Measurements from ENCODE around the gene DDX52. TPM values are rescaled to one million over a fixed set of nuclear protein-coding genes. Genes with fewer than 3 reads are reported as not detected.
"Not testable (repeated sequence)": the region's sequence is repeated elsewhere in the genome, so short reads cannot be mapped to it uniquely, and the experiment has no call there.

The DDX52 gene, protein sequence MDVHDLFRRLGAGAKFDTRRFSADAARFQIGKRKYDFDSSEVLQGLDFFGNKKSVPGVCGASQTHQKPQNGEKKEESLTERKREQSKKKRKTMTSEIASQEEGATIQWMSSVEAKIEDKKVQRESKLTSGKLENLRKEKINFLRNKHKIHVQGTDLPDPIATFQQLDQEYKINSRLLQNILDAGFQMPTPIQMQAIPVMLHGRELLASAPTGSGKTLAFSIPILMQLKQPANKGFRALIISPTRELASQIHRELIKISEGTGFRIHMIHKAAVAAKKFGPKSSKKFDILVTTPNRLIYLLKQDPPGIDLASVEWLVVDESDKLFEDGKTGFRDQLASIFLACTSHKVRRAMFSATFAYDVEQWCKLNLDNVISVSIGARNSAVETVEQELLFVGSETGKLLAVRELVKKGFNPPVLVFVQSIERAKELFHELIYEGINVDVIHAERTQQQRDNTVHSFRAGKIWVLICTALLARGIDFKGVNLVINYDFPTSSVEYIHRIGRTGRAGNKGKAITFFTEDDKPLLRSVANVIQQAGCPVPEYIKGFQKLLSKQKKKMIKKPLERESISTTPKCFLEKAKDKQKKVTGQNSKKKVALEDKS
- 32.9 TPM for polyA plus RNA-seq (2012; ENCODE audit: insufficient read depth, insufficient read length)

DNA sequence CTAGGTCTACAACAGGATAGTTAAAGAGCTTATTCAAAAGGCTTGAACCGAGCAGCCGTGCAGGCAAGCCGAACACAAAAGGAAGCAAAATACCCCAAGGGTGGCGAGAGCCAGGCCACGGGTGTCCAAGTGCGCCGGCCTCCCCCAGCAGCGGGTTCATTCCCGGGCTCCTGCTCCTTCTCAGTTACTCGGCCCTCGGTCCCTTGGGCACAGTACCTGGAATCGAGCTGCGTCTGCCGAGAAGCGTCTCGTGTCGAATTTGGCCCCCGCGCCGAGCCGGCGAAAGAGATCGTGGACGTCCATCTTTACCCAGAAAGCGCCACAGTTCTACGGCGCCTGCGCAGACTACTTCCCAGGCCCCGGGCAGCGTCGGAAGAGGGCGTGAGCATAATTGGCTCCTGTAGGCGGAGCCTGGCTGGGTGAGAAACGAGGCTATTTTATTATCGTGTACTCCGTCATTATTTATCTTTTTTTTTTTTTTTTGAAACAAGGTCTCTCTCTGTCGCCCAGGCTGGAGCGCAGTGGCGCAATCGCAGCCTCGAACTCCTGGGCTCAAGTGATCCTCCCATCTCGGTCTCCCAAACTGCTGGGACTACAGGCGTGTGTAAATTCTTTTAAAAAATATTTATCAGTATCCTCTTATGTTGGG is at the start of gene DDX52:
DDX52 (minus strand) TSS at position 329 of the 649 bp plus-strand sequence; CDS start at position 303, 26 bp downstream.
- peak; percentile 82 for DNase-seq (ENCODE audit: low read depth, low spot score)
- H3K4me3 ChIP-seq (ENCODE audit: low read length) = peak within 1 kb of the TSS; percentile 96

DNA sequence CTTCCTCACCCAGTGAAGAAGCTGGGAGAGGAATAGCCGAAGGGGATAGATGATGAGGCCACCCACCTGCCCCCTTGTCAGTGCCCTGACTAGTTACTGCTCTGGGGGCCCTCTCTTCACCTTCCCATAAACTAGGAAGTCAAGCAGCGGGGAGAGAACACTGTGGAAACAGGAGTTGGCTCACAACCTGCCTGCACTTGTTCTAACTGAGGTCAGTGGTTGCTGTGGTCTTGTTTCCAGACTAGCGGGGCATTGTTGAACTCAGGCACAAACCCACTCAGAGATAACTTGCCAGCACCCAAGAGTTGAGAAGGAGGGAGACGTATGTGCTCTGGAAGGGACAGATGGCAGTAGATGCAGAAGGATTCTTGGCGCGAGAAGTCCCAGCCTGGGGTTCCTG is 48.6 kb upstream of the DDX52 start:
- H3K4me3 ChIP-seq (ENCODE audit: low read length) = no peak overlapping the region
- DNase-seq (ENCODE audit: low read depth, low spot score) = no peak

DNA sequence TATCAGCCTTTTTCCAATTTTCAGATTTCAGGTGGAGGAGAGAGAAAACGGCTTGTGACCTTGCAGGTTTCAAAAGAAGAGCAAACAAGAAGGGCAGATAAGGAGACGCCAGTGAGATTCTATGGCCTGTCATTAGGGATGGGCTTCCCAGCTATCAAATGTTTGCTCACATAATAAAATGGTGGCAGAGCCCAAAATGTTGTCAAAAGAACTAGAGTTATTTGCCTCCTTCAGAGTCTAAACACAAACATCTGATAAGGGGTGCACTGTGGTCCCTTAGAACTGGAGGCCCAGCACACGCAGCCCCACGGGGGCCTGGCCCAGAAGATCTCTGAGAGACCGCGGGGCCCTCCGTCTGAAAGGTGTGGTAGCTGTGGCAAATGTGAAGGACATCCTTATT is 46.1 kb upstream of the DDX52 start:
- no peak for DNase-seq (ENCODE audit: low read depth, low spot score)
- H3K4me3 ChIP-seq (ENCODE audit: low read length) = no peak overlapping the region

DNA sequence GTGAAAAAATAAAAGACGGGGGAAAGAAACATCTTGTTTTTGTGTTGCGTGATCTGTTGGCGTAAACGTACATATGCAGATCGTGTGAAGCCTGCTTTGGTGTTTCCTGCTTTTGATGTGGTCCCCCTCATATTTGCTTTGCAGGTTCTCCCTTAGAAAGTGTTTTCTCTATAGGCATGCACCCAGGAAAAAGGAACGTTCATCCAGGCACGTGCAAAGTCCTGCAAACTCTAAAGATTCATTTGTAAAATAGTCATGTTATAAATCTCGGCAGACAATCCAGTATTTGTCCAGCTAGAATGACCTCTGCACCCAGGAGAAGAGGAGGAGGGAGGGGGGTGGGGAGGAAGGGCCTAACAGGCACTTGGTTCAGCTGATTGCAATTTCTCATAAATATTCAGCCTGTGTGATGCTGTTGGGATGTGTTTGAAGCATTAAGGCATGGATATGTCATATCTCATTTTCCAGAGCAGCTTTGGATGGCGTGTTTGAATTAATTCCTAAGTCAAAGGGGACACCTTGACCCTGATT is 40.3 kb upstream of the DDX52 start:
- peak; percentile 78 for DNase-seq (ENCODE audit: low read depth, low spot score)
- H3K4me3 ChIP-seq (ENCODE audit: low read length) = no peak overlapping the region

DNA sequence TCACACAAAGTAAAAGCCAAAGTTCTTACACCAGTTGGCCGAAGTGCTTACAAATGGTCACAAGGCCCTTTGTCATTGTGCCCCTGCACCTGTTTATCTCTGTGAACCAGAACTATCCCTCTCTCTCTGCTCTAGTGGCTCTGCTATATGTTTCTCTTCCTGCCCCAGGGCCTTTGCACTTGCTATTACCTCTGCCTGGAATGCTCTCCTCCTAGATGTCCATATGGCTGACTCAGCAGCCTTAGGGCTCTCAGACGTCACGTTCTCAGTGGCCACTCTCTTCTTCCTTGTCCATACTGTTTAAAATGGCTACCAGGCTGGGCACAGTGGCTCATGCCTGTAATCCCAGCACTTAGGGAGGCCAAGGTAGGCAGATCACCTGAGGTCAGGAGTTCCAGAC is 38.8 kb upstream of the DDX52 start:
- DNase-seq (ENCODE audit: low read depth, low spot score) = no peak
- no peak overlapping the region for H3K4me3 ChIP-seq (ENCODE audit: low read length)

DNA sequence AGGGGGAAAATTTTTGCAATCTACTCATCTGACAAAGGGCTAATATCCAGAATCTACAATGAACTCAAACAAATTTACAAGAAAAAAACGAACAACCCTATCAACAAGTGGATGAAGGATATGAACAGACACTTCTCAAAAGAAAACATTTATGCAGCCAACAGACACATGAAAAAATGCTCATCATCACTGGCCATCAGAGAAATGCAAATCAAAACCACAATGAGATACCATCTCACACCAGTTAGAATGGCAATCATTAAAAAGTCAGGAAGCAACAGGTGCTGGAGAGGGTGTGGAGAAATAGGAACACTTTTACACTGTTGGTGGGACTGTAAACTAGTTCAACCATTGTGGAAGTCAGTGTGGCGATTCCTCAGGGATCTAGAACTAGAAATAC is 36.7 kb upstream of the DDX52 start:
- not testable (repeated sequence) for H3K4me3 ChIP-seq (ENCODE audit: low read length); DNase-seq (ENCODE audit: low read depth, low spot score)

DNA sequence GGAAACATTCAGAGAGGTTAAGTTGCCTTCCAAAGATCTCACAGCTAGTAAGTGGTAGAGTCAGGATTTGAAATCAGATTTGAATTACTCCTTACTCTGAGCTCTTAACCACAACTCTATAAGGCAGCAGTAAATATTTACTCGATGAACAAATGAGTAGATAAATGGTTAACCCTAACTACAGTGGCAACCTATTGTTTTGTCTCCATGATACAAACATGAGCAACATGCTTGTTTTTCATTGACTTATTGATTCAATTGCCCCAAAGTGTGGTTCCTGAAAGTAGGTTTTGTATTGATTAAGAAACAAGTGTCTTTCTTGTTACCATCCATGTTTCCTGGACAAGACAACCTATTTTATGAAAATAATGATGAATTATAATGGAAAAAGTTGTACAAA is 34.8 kb upstream of the DDX52 start:
- H3K4me3 ChIP-seq (ENCODE audit: low read length) = no peak overlapping the region
- DNase-seq (ENCODE audit: low read depth, low spot score) = no peak

DNA sequence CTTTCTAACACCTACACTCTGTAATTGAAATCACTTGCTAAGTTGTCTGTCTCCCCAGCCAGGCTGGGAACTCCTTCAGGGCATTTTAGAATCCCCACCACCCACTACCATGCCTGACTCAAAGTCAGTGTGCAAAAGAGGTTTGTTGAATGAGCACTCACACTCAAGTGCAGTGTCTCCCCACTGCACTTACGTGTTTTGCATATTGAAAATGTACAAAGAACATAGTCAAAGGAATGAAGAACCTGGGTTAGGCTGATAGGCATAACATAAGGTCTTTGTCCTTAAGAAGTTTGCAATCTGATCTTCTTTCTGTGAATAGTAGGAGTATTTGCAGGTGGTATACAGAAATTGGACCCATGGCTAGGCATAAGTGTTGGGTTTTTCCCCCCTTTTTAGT is 33.8 kb upstream of the DDX52 start:
- H3K4me3 ChIP-seq (ENCODE audit: low read length) = no peak overlapping the region
- no peak for DNase-seq (ENCODE audit: low read depth, low spot score)

DNA sequence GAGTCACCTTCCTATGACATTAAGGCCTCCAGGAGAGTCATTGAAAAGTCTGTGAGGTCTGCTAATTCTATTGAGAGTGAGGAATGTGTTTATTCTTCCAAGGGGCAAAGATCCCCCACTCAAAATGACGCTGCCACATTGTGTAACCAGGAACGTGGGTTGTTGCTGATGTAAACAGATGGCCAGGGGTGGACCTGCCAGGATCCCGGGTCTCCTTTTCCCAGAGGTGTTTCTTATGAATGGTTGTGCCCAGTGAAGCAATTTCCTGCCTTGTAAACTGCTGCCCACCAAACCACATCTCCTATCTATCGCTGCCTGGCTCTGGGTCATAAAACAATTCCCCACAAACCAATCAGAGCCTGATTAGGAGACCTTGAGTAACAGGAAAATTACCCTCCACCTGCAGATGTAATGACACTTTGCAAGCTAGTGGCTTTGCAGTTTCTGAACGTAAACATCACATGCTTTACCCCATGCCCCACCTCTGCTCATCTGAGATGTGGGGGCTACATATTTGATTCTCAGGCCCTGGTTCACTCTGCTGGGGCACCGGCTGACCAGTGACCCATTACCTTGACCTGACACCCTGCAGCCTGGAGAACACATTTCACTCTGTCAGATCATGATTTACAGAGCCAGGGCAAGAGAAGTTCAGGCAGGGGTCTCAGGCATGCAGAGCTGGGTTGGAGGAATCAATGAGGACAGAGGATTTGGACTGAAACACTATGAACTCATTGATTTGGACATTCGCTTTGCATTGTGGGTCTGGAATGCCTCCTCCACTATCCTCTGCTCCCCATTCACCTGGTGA is 33.1 kb upstream of the DDX52 start:
- DNase-seq (ENCODE audit: low read depth, low spot score) = peak; percentile 35
- no peak overlapping the region for H3K4me3 ChIP-seq (ENCODE audit: low read length)

DNA sequence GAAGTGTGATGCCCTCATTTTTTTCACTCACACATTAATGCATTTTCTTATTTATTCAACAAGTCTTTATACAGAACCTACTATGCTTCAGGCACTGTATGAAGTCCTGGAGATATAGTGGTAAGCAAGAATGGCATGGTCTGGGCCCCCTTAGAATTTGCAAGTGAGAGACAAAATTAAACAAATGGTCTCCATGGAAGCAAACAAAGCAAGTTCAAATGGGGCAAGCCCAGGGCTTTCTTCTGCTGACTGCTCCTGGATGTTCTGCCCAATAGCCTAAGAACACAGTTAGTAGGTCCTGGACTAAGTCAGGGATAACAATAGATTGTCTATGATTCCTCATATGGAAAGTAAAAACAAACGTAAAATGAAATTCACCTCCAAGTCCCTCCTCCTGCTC is 31.3 kb upstream of the DDX52 start:
- DNase-seq (ENCODE audit: low read depth, low spot score) = no peak
- H3K4me3 ChIP-seq (ENCODE audit: low read length) = no peak overlapping the region

DNA sequence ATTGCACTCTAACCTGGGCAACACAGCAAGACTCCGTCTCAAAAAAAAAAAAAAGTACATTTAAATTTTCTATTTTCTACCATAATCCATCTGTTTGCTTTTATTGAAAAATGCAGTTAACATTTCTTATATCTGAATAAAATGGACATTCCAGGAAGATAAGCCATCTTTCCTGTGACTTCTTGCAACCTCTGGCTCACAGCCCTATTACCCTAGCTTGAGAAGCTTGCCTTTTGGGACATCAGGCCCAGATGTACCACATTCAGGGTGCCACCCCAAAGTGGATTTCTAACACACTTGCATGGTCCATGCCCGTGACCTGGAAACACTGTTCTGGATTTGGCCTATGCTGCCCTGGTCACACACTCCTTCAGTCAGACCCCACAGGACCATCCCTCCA is 30.1 kb upstream of the DDX52 start:
- DNase-seq (ENCODE audit: low read depth, low spot score) = no peak
- H3K4me3 ChIP-seq (ENCODE audit: low read length) = no peak overlapping the region

DNA sequence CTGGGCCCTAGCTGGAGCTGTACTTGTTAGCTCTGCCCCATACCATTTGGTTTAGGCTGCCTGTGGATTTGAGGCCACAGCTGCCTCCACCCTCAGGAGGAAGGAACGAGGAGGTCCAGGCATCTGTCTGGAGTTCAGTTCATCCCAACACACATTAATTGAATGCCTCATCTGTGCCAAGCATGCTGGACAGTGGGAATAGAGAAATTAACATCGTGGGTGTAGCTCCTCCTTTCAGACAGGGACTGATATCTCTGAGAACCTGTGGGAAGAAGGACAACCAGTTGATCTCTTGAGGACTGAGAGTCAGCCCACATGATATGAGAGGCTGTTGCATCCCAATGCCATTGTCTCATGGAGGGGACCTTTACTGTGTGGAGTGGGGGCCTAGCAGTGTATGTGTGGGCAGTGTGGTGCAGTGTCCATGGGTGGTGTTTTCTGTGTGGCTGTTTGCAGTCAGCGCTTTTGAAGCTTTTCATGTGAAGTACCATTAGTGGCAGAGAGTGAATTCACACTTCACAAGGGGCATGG is 29.4 kb upstream of the DDX52 start:
- no peak overlapping the region for H3K4me3 ChIP-seq (ENCODE audit: low read length)
- no peak for DNase-seq (ENCODE audit: low read depth, low spot score)

DNA sequence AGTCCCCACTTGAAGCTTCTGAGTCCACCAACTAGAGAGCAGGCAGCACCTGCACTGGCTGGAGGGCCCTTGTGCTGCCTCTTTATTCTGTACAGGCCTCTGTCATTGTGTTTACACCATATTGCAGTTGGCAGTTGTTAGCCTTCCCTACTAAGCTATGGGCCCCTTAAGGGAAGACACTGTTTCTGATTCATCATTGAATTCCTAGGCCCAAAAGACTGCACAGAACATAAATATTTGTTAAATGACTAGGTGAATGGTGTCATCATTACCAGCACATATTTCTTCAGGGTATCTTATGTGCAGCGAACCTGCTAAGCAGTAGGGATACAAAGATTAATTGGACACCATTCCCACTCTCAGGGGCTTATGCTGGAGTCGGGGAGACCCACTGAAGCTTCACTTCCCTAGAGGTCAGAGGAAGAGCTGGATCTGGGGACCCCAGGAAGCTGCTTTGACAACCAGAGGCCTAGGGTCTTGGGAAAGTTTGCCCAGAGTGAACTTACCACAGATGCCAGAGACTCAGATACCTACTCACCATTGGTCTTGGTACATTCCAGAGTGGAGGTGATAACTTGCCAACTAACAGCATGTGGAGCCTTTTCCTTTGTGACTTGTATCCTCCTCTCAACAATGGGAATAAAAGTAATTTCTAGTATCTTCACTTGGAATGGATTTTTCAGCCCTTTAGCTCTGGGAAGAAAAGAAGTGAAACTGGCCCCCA is 28.7 kb upstream of the DDX52 start:
- H3K4me3 ChIP-seq (ENCODE audit: low read length) = no peak overlapping the region
- DNase-seq (ENCODE audit: low read depth, low spot score) = no peak

DNA sequence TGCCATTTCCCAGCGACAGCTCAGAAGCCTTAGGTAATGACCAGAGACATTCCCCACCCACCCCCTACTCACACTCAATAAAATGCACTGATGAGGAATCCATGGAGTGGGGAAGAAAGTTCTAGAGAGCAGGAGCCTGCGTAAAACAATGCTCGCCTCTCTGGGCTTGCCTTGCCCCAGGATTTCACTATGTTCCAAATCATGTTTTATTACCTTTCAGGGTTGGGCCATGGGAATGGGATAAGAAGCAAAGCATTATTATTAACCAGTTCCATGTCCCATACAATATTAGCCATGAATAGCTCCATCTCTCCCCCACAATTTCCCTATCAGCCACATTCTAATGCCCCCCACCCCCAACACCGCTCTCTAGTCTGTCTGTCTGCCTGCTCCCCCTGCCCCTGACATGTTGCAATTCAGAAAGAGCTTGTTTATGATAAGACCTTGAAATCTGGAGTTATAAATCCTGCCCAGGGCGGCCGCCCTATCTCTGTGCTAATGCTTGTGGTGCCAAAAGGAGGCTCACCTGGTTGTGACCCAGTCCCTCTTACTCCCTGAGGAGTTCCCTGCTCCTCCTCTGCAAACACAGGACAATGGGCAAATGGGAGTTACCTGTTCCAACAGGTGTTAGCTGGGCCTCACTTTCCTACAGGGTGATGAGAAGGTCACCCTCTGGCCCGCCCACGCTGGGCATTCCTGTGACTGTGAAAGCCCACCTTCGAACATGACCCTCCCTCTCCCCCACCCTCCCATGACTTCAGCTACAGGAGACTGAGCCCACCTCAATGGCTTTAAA is 28.0 kb upstream of the DDX52 start:
- DNase-seq (ENCODE audit: low read depth, low spot score) = no peak
- no peak overlapping the region for H3K4me3 ChIP-seq (ENCODE audit: low read length)

DNA sequence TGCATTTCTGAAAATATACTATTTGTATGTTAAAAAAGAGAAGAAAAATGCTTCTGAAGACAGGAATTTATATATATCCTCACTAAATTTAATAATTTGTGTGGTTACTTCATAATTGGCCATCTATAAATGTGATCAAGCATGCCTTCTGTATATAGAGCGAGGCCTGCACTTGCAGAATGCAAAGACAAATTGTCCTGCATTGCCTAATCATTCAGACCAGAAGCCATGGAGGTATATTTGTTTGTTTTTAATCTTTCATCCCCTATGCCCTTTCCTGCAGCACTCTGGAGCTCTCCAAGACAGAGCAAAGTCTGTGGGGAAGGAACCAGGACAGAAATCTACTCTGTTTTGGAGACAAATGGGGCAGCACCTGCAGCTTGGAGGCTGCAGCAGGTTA is 23.8 kb upstream of the DDX52 start:
- no peak for DNase-seq (ENCODE audit: low read depth, low spot score)
- H3K4me3 ChIP-seq (ENCODE audit: low read length) = no peak overlapping the region

DNA sequence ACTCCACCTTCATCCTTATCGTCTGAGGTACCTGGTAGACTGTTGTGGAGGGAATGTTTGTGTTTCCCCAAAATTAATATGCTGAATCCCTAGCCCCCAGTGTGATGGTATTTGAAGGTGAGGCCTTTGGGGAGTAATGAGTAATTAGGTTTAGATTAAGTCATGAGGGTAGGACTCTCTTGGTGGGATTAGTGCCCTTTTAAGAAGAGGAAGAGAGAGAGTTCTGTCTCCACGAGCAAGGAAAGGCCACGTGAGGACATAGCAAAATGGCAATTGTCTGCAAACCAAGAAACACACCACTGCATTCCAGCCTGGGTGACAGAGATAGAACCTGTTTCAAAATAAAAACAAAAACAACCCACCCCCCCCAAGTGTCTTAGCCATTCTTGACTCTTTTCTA is 21.0 kb upstream of the DDX52 start:
- H3K4me3 ChIP-seq (ENCODE audit: low read length) = no peak overlapping the region
- DNase-seq (ENCODE audit: low read depth, low spot score) = no peak

DNA sequence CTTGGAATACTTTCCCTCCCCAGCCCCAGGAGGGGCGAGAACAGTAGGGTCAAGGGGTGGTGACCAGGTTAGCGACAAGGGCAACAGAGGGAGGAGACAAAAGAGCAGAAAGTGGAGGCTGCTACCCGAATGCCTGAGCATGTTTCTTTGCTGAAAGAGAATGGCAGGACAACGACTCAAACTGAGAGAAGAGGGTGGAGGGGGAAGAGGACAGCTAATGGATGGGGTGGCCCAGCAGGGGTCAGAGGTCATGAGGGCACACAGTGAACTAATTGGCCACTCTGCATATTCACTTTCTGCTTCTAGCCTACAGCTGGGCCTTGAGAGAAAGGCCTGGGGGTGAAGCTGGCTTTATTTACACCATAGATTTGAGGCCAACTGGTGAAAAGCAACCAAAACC is 19.1 kb upstream of the DDX52 start:
- no peak for DNase-seq (ENCODE audit: low read depth, low spot score)
- no peak overlapping the region for H3K4me3 ChIP-seq (ENCODE audit: low read length)

Measured in Jurkat, Clone E6-1 (cell line).